ENCODE data around the gene MBD3L2B.

Gene MBD3L2B

DNA sequence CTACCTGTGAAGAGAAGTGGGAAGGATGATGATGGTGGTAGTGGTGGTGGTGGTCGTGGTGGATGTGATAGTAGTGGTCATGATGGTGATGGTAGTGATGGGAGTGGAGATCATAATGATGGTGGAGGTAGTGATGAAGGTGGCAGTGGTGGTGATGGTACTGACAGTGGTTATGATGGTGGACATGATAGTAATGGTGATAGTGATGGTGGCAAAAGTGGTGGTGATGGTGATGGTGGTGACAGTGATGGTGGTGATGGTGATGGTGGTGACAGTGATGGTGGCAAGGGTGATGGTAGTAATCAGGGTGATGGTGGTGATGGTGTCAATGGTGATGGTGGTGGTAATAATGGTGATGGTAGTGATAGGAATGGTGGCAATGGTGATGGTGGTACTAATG, 26.2 kb downstream of the MBD3L2B start:
- TF ChIP-seq CTCF (IDR thresholded peaks at IDR 0.05; ENCODE audit: low read depth, low read length) = no peak
- Histone ChIP-seq H3K36me3 (no peaks in the 10 kb centered on the region), H3K27me3 (0 out of 2 replicates have a peak, but pooled peaks cover 4% of the 10 kb centered on the region), H3K9me3 (no peaks in the 10 kb centered on the region), H3K4me1 (no peaks in the 10 kb centered on the region), H3K4me3 (ENCODE audit: low read depth, low read length) (no peak overlapping the region)
- no peak for DNase-seq

GRCh38 chr19:6988257-6988656, 33.0 kb downstream of the MBD3L2B start:
- no peaks in the 10 kb centered on the region for H3K36me3 ChIP-seq
- no peak for TF ChIP-seq CTCF (IDR thresholded peaks at IDR 0.05; ENCODE audit: low read depth, low read length)
- no peaks in the 10 kb centered on the region for H3K4me1 ChIP-seq
- DNase-seq = no peak
- H3K27me3 ChIP-seq = no peaks in the 10 kb centered on the region
- H3K9me3 ChIP-seq = no peaks in the 10 kb centered on the region
- H3K4me3 ChIP-seq (ENCODE audit: low read depth, low read length) = no peak overlapping the region

DNA sequence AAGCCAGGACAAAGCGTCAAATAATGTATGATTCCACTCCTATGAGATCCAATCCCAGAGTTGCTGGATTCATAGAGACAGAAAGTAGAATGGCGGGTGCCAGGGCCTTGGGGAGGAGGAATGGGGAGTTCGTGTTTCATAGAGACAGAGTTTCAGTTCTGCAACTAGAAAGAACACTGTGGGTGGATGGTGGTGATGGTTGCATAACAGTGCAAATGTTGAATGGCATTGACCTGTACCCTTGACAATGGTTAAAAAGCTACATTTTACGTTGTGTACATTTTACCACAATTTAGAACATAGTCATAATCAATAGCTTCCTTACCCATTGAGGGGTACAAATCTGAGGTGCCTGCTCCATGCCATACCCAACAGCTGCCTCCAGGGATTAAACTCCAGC, 33.4 kb downstream of the MBD3L2B start:
- Histone ChIP-seq H3K36me3 (no peaks in the 10 kb centered on the region), H3K4me1 (no peaks in the 10 kb centered on the region), H3K4me3 (ENCODE audit: low read depth, low read length) (no peak overlapping the region), H3K27me3 (no peaks in the 10 kb centered on the region), H3K9me3 (no peaks in the 10 kb centered on the region)
- TF ChIP-seq CTCF (IDR thresholded peaks at IDR 0.05; ENCODE audit: low read depth, low read length) = no peak
- DNase-seq = no peak

GRCh38 chr19:6983448-6983847, 37.8 kb downstream of the MBD3L2B start:
- no peak for DNase-seq
- Histone ChIP-seq H3K27me3 (no peaks in the 10 kb centered on the region), H3K4me1 (no peaks in the 10 kb centered on the region)

GRCh38 chr19:6979399-6979798, 41.8 kb downstream of the MBD3L2B start:
- Histone ChIP-seq H3K4me3 (ENCODE audit: low read depth, low read length) (no peak overlapping the region), H3K4me1 (no peaks in the 10 kb centered on the region), H3K27me3 (peaks cover 7% of the 10 kb centered on the region; the same call in 1 of the 2 replicates), H3K9me3 (no peaks in the 10 kb centered on the region; the same call in 1 of the 2 replicates), H3K36me3 (no peaks in the 10 kb centered on the region)
- no peak for DNase-seq
- TF ChIP-seq CTCF (IDR thresholded peaks at IDR 0.05; ENCODE audit: low read depth, low read length) = no peak

More at GRCh38 chr19:6983448-6983847, 37.8 kb downstream of the MBD3L2B start:
- Histone ChIP-seq H3K9me3 (no peaks in the 10 kb centered on the region), H3K36me3 (no peaks in the 10 kb centered on the region), H3K4me3 (ENCODE audit: low read depth, low read length) (no peak overlapping the region)
- TF ChIP-seq CTCF (IDR thresholded peaks at IDR 0.05; ENCODE audit: low read depth, low read length) = no peak

DNA sequence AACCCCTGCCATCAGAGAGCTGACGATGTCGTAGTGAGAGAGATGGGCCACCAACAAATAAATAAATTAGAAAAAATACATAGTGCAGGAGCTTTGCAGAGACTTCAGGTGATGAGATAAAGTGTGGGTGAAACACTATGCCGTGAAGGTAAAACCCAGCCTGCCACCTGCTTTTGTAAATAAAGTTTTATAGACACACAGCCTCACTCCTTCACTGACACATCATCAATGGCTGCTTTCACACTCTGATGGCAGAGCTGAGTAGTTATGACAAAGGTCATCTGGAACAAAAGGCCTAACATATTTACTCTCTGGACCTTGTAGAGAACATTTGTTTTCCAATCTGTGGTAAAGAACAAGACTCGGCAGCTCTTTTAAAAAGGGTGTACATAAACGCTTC, 45.0 kb downstream of the MBD3L2B start:
- Histone ChIP-seq H3K9me3 (no peaks in the 10 kb centered on the region; the same call in 1 of the 2 replicates), H3K4me1 (no peaks in the 10 kb centered on the region), H3K36me3 (no peaks in the 10 kb centered on the region), H3K4me3 (ENCODE audit: low read depth, low read length) (no peak overlapping the region), H3K27me3 (peaks cover 7% of the 10 kb centered on the region; the same call in 1 of the 2 replicates)
- no peak for DNase-seq
- TF ChIP-seq CTCF (IDR thresholded peaks at IDR 0.05; ENCODE audit: low read depth, low read length) = no peak
